ENCODE data around the gene C12orf43.

Gene C12orf43

DNA sequence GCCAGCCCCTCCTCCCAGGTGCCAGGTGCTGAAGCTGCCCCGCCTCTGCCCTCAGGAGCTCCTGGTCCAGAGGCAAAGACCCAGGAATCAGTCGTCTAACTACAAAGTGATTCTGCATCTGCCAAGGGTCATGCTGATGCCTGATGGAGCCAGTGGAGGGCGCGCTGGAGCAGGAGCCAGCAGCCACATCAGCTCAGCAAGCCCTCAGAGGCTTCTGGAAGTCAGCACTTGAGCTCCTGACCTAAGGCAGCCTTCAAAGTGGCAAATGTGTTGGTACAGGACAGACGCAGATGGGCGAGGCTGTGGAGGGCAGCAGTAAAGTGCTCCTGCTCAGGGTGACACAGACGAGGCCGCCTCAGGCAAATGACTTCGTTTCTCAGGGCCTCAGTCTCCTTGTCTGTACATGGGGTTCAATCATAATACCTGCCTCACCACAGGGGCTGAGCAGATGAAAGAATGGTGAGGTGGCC lies 10.9 kb downstream of the C12orf43 start:
- no peaks in the 10 kb centered on the region for H3K27me3 ChIP-seq (ENCODE audit: insufficient read depth, low read length)

DNA sequence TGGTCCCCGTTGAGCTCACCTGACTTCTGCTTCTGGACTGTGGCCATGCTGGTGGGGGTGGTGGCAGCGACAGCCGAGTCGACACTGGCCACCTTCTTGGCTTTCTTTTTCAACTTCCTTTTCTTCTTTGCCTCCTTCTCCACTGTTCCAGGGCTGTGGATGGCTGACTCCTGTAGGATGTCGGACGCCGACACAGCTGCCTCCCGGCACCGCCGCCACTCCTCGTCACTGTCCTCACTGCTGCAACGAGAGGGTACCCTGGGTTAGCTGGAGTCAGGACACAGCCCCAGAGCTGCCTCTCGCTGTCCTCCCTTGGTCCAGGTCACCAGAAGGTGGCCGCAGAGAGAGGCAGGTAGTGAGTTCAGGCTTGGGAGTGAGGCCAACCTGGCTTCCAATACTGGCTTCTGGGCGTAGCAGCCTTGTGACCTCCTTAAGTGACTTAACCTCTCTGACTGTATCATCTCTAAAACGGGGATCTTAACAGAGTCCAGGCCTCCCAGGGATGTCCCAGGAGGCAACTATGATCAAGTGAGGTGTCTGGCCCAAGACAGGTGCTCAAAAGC lies 12.0 kb downstream of the C12orf43 start:
- Histone ChIP-seq H3K4me3 (ENCODE audit: low read length) (no peak overlapping the region), H3K27me3 (ENCODE audit: insufficient read depth, low read length) (no peaks in the 10 kb centered on the region), H3K4me1 (ENCODE audit: insufficient read depth, low read length) (no peaks in the 10 kb centered on the region), H3K9ac (ENCODE audit: low read depth, low read length) (no peak overlapping the region), H3K9me3 (ENCODE audit: insufficient read depth, low read depth, low read length) (no peaks in the 10 kb centered on the region), H3K27ac (ENCODE audit: low read length) (no peak overlapping the region), H3K36me3 (ENCODE audit: insufficient read depth, low read depth, low read length) (peaks cover 67% of the 10 kb centered on the region)

More for the DNA sequence above, 10.9 kb downstream of the C12orf43 start:
- H3K27ac ChIP-seq (ENCODE audit: low read length), result no peak overlapping the region
- peaks cover 77% of the 10 kb centered on the region for H3K36me3 ChIP-seq (ENCODE audit: insufficient read depth, low read depth, low read length)
- H3K9me3 ChIP-seq (ENCODE audit: insufficient read depth, low read depth, low read length), result no peaks in the 10 kb centered on the region
- H3K9ac ChIP-seq (ENCODE audit: low read depth, low read length), result no peak overlapping the region
- no peaks in the 10 kb centered on the region for H3K4me1 ChIP-seq (ENCODE audit: insufficient read depth, low read length)
- H3K4me3 ChIP-seq (ENCODE audit: low read length), result no peak overlapping the region

DNA sequence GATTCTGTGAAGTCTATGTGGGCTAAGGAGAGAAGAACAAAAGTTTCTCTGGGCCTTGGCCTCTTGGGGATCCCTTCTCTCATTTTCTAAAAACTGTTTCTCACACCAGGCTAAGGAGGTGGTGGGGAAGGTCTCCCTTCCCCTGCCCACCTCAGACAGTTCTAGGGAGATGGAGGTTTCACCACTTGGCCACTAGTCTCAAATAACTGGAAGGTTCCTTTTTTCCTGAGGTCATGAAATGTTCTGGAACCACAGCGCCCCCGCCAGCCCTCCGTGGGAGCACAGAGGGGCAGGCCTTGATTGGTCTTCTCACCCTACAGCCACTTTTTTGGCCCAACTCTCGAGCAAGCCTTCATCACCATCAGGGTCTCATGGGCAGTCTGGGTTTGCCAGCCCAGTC lies 12.6 kb downstream of the C12orf43 start:
- Histone ChIP-seq H3K27me3 (ENCODE audit: insufficient read depth, low read length) (no peaks in the 10 kb centered on the region), H3K27ac (ENCODE audit: low read length) (no peak overlapping the region), H3K36me3 (ENCODE audit: insufficient read depth, low read depth, low read length) (peaks cover 60% of the 10 kb centered on the region), H3K4me1 (ENCODE audit: insufficient read depth, low read length) (no peaks in the 10 kb centered on the region), H3K4me3 (ENCODE audit: low read length) (no peak overlapping the region), H3K9ac (ENCODE audit: low read depth, low read length) (no peak overlapping the region), H3K9me3 (ENCODE audit: insufficient read depth, low read depth, low read length) (no peaks in the 10 kb centered on the region)

DNA sequence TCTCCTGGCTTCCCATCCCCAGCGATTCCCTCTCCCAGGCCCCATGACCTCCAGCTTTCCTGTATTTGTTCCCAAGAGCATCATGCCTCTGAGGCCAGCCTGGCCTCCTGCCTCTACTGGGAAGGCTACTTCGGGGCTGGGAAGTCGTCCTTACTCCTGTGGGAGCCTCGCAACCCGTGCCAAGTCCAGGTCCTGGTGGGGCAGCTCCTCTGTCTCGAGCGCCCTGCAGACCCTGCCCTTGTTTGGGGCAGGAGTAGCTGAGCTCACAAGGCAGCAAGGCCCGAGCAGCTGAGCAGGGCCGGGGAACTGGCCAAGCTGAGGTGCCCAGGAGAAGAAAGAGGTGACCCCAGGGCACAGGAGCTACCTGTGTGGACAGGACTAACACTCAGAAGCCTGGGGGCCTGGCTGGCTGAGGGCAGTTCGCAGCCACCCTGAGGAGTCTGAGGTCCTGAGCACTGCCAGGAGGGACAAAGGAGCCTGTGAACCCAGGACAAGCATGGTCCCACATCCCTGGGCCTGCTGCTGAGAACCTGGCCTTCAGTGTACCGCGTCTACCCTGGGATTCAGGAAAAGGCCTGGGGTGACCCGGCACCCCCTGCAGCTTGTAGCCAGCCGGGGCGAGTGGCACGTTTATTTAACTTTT lies 14.3 kb downstream of the C12orf43 start:
- Histone ChIP-seq H3K27me3 (ENCODE audit: insufficient read depth, low read length) (no peaks in the 10 kb centered on the region), H3K4me1 (ENCODE audit: insufficient read depth, low read length) (no peaks in the 10 kb centered on the region), H3K4me3 (ENCODE audit: low read length) (no peak overlapping the region), H3K27ac (ENCODE audit: low read length) (no peak overlapping the region), H3K9ac (ENCODE audit: low read depth, low read length) (no peak overlapping the region), H3K36me3 (ENCODE audit: insufficient read depth, low read depth, low read length) (peaks cover 44% of the 10 kb centered on the region), H3K9me3 (ENCODE audit: insufficient read depth, low read depth, low read length) (no peaks in the 10 kb centered on the region)

DNA sequence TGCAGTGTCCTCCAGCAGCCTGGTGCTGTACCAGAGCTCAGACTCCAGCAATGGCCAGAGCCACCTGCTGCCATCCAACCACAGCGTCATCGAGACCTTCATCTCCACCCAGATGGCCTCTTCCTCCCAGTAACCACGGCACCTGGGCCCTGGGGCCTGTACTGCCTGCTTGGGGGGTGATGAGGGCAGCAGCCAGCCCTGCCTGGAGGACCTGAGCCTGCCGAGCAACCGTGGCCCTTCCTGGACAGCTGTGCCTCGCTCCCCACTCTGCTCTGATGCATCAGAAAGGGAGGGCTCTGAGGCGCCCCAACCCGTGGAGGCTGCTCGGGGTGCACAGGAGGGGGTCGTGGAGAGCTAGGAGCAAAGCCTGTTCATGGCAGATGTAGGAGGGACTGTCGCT lies 15.2 kb downstream of the C12orf43 start:
- no peak overlapping the region for H3K9ac ChIP-seq (ENCODE audit: low read depth, low read length)
- peaks cover 41% of the 10 kb centered on the region for H3K36me3 ChIP-seq (ENCODE audit: insufficient read depth, low read depth, low read length)
- H3K27me3 ChIP-seq (ENCODE audit: insufficient read depth, low read length), result no peaks in the 10 kb centered on the region
- no peak overlapping the region for H3K27ac ChIP-seq (ENCODE audit: low read length)
- no peak overlapping the region for H3K4me3 ChIP-seq (ENCODE audit: low read length)
- H3K4me1 ChIP-seq (ENCODE audit: insufficient read depth, low read length), result no peaks in the 10 kb centered on the region
- H3K9me3 ChIP-seq (ENCODE audit: insufficient read depth, low read depth, low read length), result no peaks in the 10 kb centered on the region

DNA sequence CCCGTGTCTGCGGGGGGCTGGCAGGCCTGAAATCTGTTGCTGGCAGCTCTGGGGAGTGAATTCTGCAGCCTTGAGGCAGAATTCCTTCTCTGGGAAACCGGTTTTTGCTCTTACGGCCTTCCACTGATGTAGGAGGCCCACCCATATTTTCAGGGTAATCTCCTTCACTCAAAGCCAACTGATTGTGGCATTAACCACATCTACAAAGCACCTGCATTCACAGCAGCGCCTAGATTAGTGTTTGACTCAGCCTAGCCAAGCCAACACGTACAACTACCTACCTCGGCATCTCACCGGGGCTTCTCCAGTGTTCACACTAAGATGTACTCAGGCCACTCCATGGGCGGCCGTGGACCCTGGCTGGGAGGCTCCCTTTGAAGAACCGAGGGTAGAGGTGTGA lies 15.8 kb downstream of the C12orf43 start:
- Histone ChIP-seq H3K9ac (ENCODE audit: low read depth, low read length) (no peak overlapping the region), H3K4me3 (ENCODE audit: low read length) (no peak overlapping the region), H3K27ac (ENCODE audit: low read length) (no peak overlapping the region), H3K9me3 (ENCODE audit: insufficient read depth, low read depth, low read length) (no peaks in the 10 kb centered on the region), H3K27me3 (ENCODE audit: insufficient read depth, low read length) (no peaks in the 10 kb centered on the region), H3K4me1 (ENCODE audit: insufficient read depth, low read length) (no peaks in the 10 kb centered on the region), H3K36me3 (ENCODE audit: insufficient read depth, low read depth, low read length) (peaks cover 36% of the 10 kb centered on the region)

DNA sequence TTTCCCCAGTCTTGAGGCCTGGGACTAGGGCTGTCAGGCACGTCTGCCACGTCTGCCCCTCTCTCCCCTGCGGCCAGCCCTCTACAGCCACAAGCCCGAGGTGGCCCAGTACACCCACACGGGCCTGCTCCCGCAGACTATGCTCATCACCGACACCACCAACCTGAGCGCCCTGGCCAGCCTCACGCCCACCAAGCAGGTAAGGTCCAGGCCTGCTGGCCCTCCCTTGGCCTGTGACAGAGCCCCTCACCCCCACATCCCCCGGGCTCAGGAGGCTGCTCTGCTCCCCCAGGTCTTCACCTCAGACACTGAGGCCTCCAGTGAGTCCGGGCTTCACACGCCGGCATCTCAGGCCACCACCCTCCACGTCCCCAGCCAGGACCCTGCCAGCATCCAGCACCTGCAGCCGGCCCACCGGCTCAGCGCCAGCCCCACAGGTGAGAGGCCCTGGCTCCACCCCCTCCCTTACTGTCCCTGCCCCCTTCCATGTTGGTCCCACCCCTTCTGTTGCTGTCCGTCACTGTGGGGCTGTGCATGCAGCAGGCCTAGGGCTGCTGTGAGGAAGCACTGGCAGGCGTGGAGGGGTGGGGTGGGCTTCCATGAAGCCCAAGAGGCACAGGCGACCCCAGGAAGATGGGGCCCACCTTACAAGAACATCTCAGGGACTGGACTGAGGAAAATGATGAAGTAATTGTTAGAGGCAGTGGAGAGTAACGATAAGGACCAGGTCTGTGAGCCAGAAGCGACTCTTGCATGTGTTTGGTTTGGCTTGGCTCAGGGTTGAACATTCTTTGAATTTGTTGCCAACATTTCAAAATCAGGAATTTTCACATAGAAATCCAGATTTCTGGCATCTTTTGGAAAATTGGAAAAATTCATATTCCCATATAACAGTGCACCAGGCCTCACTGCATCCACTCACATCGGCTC lies 16.8 kb downstream of the C12orf43 start:
- Histone ChIP-seq H3K4me1 (ENCODE audit: insufficient read depth, low read length) (no peaks in the 10 kb centered on the region), H3K9me3 (ENCODE audit: insufficient read depth, low read depth, low read length) (no peaks in the 10 kb centered on the region), H3K9ac (ENCODE audit: low read depth, low read length) (no peak overlapping the region; the same call in 1 of the 2 replicates), H3K27me3 (ENCODE audit: insufficient read depth, low read length) (no peaks in the 10 kb centered on the region), H3K4me3 (ENCODE audit: low read length) (no peak overlapping the region; the same call in 1 of the 2 replicates), H3K27ac (ENCODE audit: low read length) (no peak overlapping the region), H3K36me3 (ENCODE audit: insufficient read depth, low read depth, low read length) (peaks cover 30% of the 10 kb centered on the region)

DNA sequence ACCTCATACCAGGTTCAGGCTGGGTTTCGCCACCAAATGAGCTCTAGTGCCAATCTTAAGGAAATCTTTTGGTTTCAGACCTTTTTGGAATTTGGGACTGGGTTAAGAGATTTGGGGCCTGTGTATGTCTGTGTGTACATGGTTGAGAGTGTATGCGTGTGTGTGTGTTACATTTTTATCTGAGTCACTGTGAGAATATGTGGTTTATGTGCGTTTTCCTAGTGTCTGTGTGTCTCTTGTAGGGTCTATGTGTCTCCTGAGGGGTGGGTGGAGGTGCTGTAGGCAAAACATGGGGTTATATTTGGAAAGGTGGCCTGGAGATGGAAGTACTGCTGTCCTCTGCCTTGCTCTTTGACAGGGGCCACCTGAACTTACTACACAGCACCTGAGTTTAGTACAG lies 17.9 kb downstream of the C12orf43 start:
- Histone ChIP-seq H3K9me3 (ENCODE audit: insufficient read depth, low read depth, low read length) (no peaks in the 10 kb centered on the region), H3K27ac (ENCODE audit: low read length) (no peak overlapping the region), H3K9ac (ENCODE audit: low read depth, low read length) (no peak overlapping the region), H3K4me1 (ENCODE audit: insufficient read depth, low read length) (no peaks in the 10 kb centered on the region), H3K36me3 (ENCODE audit: insufficient read depth, low read depth, low read length) (peaks cover 20% of the 10 kb centered on the region), H3K27me3 (ENCODE audit: insufficient read depth, low read length) (no peaks in the 10 kb centered on the region), H3K4me3 (ENCODE audit: low read length) (no peak overlapping the region)

DNA sequence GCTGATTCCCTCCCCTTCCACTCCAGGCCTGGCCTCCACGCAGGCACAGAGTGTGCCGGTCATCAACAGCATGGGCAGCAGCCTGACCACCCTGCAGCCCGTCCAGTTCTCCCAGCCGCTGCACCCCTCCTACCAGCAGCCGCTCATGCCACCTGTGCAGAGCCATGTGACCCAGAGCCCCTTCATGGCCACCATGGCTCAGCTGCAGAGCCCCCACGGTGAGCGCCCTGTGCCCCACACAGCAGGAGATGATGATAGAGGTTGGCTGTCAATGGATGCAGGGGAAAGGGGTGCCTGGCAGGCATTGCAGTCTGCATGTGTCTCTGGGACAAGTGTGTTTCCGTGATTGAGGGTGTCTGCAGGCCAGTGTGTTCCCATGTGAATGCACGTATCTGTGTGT lies 18.8 kb downstream of the C12orf43 start:
- no peaks in the 10 kb centered on the region for H3K27me3 ChIP-seq (ENCODE audit: insufficient read depth, low read length)
- H3K4me3 ChIP-seq (ENCODE audit: low read length), result no peak overlapping the region
- no peaks in the 10 kb centered on the region for H3K4me1 ChIP-seq (ENCODE audit: insufficient read depth, low read length)
- H3K9ac ChIP-seq (ENCODE audit: low read depth, low read length), result no peak overlapping the region
- H3K27ac ChIP-seq (ENCODE audit: low read length), result no peak overlapping the region
- no peaks in the 10 kb centered on the region for H3K9me3 ChIP-seq (ENCODE audit: insufficient read depth, low read depth, low read length)
- peaks cover 11% of the 10 kb centered on the region; the same call in 1 of the 2 replicates for H3K36me3 ChIP-seq (ENCODE audit: insufficient read depth, low read depth, low read length)

DNA sequence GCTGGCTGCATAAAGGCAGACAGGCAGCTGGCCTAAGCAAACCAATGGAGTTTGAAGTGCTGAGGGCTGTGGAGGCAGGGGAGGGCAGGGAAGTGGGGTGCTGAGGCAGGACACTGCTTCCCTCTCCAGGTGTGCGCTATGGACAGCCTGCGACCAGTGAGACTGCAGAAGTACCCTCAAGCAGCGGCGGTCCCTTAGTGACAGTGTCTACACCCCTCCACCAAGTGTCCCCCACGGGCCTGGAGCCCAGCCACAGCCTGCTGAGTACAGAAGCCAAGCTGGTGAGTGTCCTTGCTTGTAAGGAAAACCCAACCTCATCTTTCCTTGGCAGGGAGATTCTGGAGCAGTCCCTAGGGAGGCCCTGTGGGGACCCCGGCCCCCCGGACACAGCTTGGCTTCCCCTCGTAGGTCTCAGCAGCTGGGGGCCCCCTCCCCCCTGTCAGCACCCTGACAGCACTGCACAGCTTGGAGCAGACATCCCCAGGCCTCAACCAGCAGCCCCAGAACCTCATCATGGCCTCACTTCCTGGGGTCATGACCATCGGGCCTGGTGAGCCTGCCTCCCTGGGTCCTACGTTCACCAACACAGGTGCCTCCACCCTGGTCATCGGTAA lies 20.0 kb downstream of the C12orf43 start:
- Histone ChIP-seq H3K9me3 (ENCODE audit: insufficient read depth, low read depth, low read length) (no peaks in the 10 kb centered on the region), H3K27me3 (ENCODE audit: insufficient read depth, low read length) (no peaks in the 10 kb centered on the region), H3K4me1 (ENCODE audit: insufficient read depth, low read length) (no peaks in the 10 kb centered on the region), H3K4me3 (ENCODE audit: low read length) (no peak overlapping the region), H3K36me3 (ENCODE audit: insufficient read depth, low read depth, low read length) (no peaks in the 10 kb centered on the region), H3K9ac (ENCODE audit: low read depth, low read length) (no peak overlapping the region), H3K27ac (ENCODE audit: low read length) (no peak overlapping the region)

DNA sequence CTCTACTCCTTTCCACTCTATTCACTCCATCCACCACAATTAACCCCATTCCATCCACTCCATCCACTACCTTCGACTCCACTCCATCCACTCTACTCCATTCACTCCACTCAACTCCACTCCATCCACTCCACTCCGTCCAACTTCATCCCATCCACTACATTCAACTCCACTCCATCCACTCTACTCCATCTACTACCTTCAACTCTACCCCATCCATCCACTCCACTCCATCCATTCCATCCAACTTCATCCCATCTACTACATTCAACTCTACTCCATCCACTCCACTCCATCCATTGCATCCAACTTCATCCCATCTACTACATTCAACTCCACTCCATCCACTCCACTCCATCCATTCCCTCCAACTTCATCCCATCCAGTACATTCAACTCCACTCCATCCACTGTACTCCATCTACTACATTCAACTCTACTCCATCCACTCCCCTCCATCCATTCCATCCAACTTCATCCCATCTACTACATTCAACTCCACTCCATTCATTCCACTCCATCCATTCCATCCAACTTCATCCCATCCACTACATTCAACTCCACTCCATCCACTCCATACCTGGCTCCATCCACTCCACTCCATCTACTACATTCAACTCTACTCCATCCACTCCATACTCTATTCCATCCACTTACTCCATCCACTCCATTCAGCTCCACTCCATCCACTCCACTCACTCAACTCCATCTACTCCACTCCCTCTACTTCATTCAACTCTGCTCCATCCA lies 21.5 kb downstream of the C12orf43 start:
- no peak overlapping the region for H3K9ac ChIP-seq (ENCODE audit: low read depth, low read length)
- no peaks in the 10 kb centered on the region for H3K9me3 ChIP-seq (ENCODE audit: insufficient read depth, low read depth, low read length)
- no peaks in the 10 kb centered on the region for H3K4me1 ChIP-seq (ENCODE audit: insufficient read depth, low read length)
- no peak overlapping the region for H3K4me3 ChIP-seq (ENCODE audit: low read length)
- no peaks in the 10 kb centered on the region for H3K36me3 ChIP-seq (ENCODE audit: insufficient read depth, low read depth, low read length)
- H3K27ac ChIP-seq (ENCODE audit: low read length), result no peak overlapping the region
- H3K27me3 ChIP-seq (ENCODE audit: insufficient read depth, low read length), result no peaks in the 10 kb centered on the region
